HL-60/S4 treated with retinoic acid at 250 ng/mL for 4 days and 3 days (cell line): ENCODE results near the gene BTBD1.
"Not testable (repeated sequence)": the region's sequence is repeated elsewhere in the genome, so short reads cannot be mapped to it uniquely, and the experiment has no call there.

Source experiments
- in situ Hi-C: fragments of 300-500 bp; cut with MboI; formaldehyde crosslinking; loops from 2 replicates; pipeline ENCODE4 v1.7.0; 2022; ENCODE audit warnings: low sequenced_read_pairs

The BTBD1 gene

GRCh38 chr15:83062768-83063180 lies 4.3 kb downstream of the BTBD1 start:
- in situ Hi-C loops: no loop called here

GRCh38 chr15:83061680-83062079 lies 5.4 kb downstream of the BTBD1 start:
- in situ Hi-C loops: no loop called here

GRCh38 chr15:83057696-83058376 lies 9.2 kb downstream of the BTBD1 start:
- in situ Hi-C loops: no loop called here

GRCh38 chr15:83057002-83057401 lies 10.1 kb downstream of the BTBD1 start:
- in situ Hi-C loops: no loop called here

- in situ Hi-C loops: no loop called here
Observed at GRCh38 chr15:83053151-83053550, 13.9 kb downstream of the BTBD1 start.

GRCh38 chr15:83046558-83047127 lies 20.4 kb downstream of the BTBD1 start:
- in situ Hi-C loops: no loop called here

- in situ Hi-C loops: no loop called here
Observed at GRCh38 chr15:83044156-83044555, 22.9 kb downstream of the BTBD1 start.

- in situ Hi-C loops: no loop called here
Observed at GRCh38 chr15:83039206-83039605, 27.8 kb downstream of the BTBD1 start.

GRCh38 chr15:83036253-83036652 lies 30.8 kb downstream of the BTBD1 start:
- in situ Hi-C loops: no loop called here

GRCh38 chr15:83031234-83031633 lies 35.8 kb downstream of the BTBD1 start:
- in situ Hi-C loops: not testable (repeated sequence)

- in situ Hi-C loops: no loop called here
Observed at GRCh38 chr15:83030021-83030420, 37.0 kb downstream of the BTBD1 start.

GRCh38 chr15:83018436-83018835 lies 48.6 kb downstream of the BTBD1 start:
- in situ Hi-C loops: no loop called here

- in situ Hi-C loops: no loop called here
Observed at GRCh38 chr15:83016906-83017305, 50.1 kb downstream of the BTBD1 start.

- in situ Hi-C loops: no loop called here
Observed at GRCh38 chr15:83015361-83015760, 51.7 kb downstream of the BTBD1 start.

GRCh38 chr15:83014205-83014653 lies 52.8 kb downstream of the BTBD1 start:
- in situ Hi-C loops: no loop called here

GRCh38 chr15:83012636-83013035 lies 54.4 kb downstream of the BTBD1 start:
- in situ Hi-C loops: no loop called here

- in situ Hi-C loops: no loop called here
Observed at GRCh38 chr15:83012076-83012426, 55.0 kb downstream of the BTBD1 start.

- in situ Hi-C loops: no loop called here
Observed at GRCh38 chr15:83011271-83012075, 55.6 kb downstream of the BTBD1 start, which contains the start of gene C15orf40. Gene C15orf40, minus strand, starts transcription at chr15:83011639. Its CDS starts 32 bp downstream, at chr15:83011607.

GRCh38 chr15:83010709-83011270 lies 56.3 kb downstream of the BTBD1 start:
- in situ Hi-C loops: no loop called here

GRCh38 chr15:83000672-83001031 lies 66.4 kb downstream of the BTBD1 start:
- in situ Hi-C loops: loop anchor here (10.0 kb wide), 2 partner anchors 146 to 466 kb away; no protein-coding TSS in a partner anchor

GRCh38 chr15:82999905-83000671 lies 67.0 kb downstream of the BTBD1 start:
- in situ Hi-C loops: loop anchor here (10.0 kb wide), 2 partner anchors 145 to 465 kb away; no protein-coding TSS in a partner anchor
